PC-3 (cell line): Measurements from ENCODE around the gene PTPRD. TPM values are rescaled to one million over a fixed set of nuclear protein-coding genes. Genes with fewer than 3 reads are reported as not detected.

Experiments used
- ATAC-seq: fragments of 200-7000 bp; cut with Tn5 transposase; 2 replicates; pipeline ENCODE4 v1.9.1; 2020; ENCODE audit warnings: mild to moderate bottlenecking, moderate library complexity
- BruUV-seq: library from RNA; stranded (reverse); fragments of 400-500 nt; replicated peaks from 2 replicates; lab custom pipeline; 2021; lab: Mats Ljungman, UMichigan
- CTCF ChIA-PET: fragments of 300-600 bp; sonication (Branson Sonifier 250); formaldehyde crosslinking; loops from one replicate; lab custom pipeline; 2022; ENCODE audit warnings: antibody characterized with exemption; lab: Charles Lee
- POLR2A ChIA-PET: fragments of 300-600 bp; sonication (Branson Sonifier 250); formaldehyde crosslinking; loops from one replicate; lab custom pipeline; 2022; ENCODE audit warnings: antibody characterized with exemption; ENCODE audit not compliant: unreplicated experiment; lab: Charles Lee
- DNase-seq: peaks from one replicate; pipeline ENCODE4 v3.0.0-alpha.2; 2015
- H2AFZ ChIP-seq: fragments of 300-600 bp; sonication (generic); 2 replicates; pipeline ENCODE4 v1.6.0; 2016; ENCODE audit warnings: antibody characterized with exemption, low read length
- H3F3A ChIP-seq: fragments of 300-600 bp; sonication (generic); one replicate; pipeline ENCODE4 v1.6.0; 2017; ENCODE audit warnings: antibody characterized with exemption, low read length, control low read depth, mild to moderate bottlenecking; ENCODE audit not compliant: unreplicated experiment
- H3K27ac ChIP-seq: fragments of 300-600 bp; sonication (generic); 2 replicates; pipeline ENCODE4 v1.5.1; 2016; ENCODE audit warnings: mild to moderate bottlenecking, low read length
- H3K27me3 ChIP-seq: fragments of 300-600 bp; sonication (generic); 2 replicates; pipeline ENCODE4 v1.6.1; 2016; ENCODE audit warnings: low read length, mixed read lengths
- H3K36me3 ChIP-seq: fragments of 300-600 bp; sonication (generic); 2 replicates; pipeline ENCODE4 v1.6.1; 2016; ENCODE audit warnings: low read depth, mixed run types, low read length, mixed read lengths
- H3K4me1 ChIP-seq: fragments of 300-600 bp; sonication (generic); 2 replicates; pipeline ENCODE4 v1.5.1; 2016; ENCODE audit warnings: low read length; ENCODE audit not compliant: insufficient read depth
- H3K4me2 ChIP-seq: fragments of 300-600 bp; sonication (generic); 2 replicates; pipeline ENCODE4 v1.6.0; 2016; ENCODE audit warnings: low read length
- H3K4me3 ChIP-seq: fragments of 300-600 bp; sonication (generic); 2 replicates; pipeline ENCODE4 v1.5.1; 2016; ENCODE audit warnings: mild to moderate bottlenecking, low read length, mixed read lengths
- H3K79me2 ChIP-seq: fragments of 300-600 bp; sonication (generic); 2 replicates; pipeline ENCODE4 v1.6.1; 2017; ENCODE audit warnings: low read length, mixed read lengths
- H3K9ac ChIP-seq: fragments of 300-600 bp; sonication (generic); 2 replicates; pipeline ENCODE4 v1.6.0; 2016; ENCODE audit warnings: mild to moderate bottlenecking, low read length
- H3K9me2 ChIP-seq: fragments of 300-600 bp; sonication (generic); replicated peaks from 2 replicates; pipeline ENCODE4 v1.6.1; 2016; ENCODE audit warnings: mixed run types, low read length, mixed read lengths
- H3K9me3 ChIP-seq: fragments of 300-600 bp; sonication (generic); 2 replicates; pipeline ENCODE4 v1.6.1; 2016; ENCODE audit warnings: low read length, mixed read lengths
- H4K20me1 ChIP-seq: fragments of 300-600 bp; sonication (generic); 2 replicates; pipeline ENCODE4 v1.6.1; 2016; ENCODE audit warnings: low read length, mixed read lengths
- EZH2 ChIP-seq: fragments of 300-600 bp; sonication (generic); IDR thresholded peaks from one replicate; pipeline ENCODE4 v1.6.1; 2017; ENCODE audit warnings: antibody characterized with exemption, mild to moderate bottlenecking, low read length; ENCODE audit not compliant: unreplicated experiment
- EZH2phosphoT487 ChIP-seq: fragments of 300-600 bp; sonication (generic); IDR thresholded peaks from 2 replicates; pipeline ENCODE4 v1.6.1; 2018; ENCODE audit warnings: mild to moderate bottlenecking, antibody characterized with exemption, low read length, borderline replicate concordance
- intact Hi-C: fragments of 100-400 bp; cut with micrococcal nuclease; formaldehyde crosslinking; loops from 2 replicates; pipeline ENCODE4 v1.9.0; 2023
- total RNA-seq: library from RNA; depleted of rRNA; stranded (reverse); fragments of >200 nt; gene quantifications from 2 replicates; pipeline ENCODE4 v1.2.3, GENCODE V29; 2014
- TF ChIP-seq, protein P1 (sequence below): fragments of 300-600 bp; sonication (generic); conservative IDR thresholded peaks from 2 replicates; pipeline ENCODE4 v1.5.1; 2017; ENCODE audit warnings: antibody characterized with exemption, low read depth, mild to moderate bottlenecking, low read length

The PTPRD gene
- total RNA-seq, 1 experiment from 2014 or later: not detected

DNA sequence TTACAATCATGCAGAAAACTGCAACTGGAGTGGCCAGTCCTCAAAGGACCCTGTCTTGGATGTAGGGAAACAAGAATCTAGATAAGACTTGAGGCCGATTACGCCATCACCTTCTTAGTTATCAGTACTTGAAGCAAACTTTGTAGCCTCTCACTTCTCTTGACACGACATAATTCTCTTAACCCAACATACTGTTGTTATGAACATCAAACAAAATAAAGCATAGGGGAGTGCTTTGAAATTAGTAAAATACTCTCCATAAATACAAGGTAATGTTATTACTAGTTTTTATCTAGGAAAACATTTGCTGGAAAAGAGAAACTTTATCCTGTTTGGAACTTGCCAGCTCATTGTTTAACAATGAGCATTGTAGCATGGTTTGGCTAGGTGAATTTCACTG is 2238.3 kb downstream of the PTPRD start:
- DNase-seq (no peak), ATAC-seq (no peak)
- POLR2A ChIA-PET: no interaction called here
- H4K20me1 ChIP-seq: no peaks in the 10 kb centered on the region
- no peaks in the 10 kb centered on the region for H3F3A ChIP-seq
- H3K27ac ChIP-seq: no peak overlapping the region
- H3K9me3 ChIP-seq: 0 out of 2 replicates have a peak, but pooled peaks cover 3% of the 10 kb centered on the region
- no peaks in the 10 kb centered on the region for H3K27me3 ChIP-seq
- intact Hi-C loops: no loop called here
- no peak overlapping the region for H3K4me3 ChIP-seq
- H3K9me2 ChIP-seq: no peaks in the 10 kb centered on the region
- H3K4me1 ChIP-seq: no peaks in the 10 kb centered on the region
- no TSS peak for BruUV-seq
- CTCF ChIA-PET: no interaction called here
- no peak overlapping the region for H3K9ac ChIP-seq
- H3K79me2 ChIP-seq: no peaks in the 10 kb centered on the region
- H3K36me3 ChIP-seq: no peaks in the 10 kb centered on the region
- no peak overlapping the region for H3K4me2 ChIP-seq
- TF ChIP-seq EZH2 (no peak), EZH2phosphoT487 (no peak)
- TF ChIP-seq, protein P1, sequence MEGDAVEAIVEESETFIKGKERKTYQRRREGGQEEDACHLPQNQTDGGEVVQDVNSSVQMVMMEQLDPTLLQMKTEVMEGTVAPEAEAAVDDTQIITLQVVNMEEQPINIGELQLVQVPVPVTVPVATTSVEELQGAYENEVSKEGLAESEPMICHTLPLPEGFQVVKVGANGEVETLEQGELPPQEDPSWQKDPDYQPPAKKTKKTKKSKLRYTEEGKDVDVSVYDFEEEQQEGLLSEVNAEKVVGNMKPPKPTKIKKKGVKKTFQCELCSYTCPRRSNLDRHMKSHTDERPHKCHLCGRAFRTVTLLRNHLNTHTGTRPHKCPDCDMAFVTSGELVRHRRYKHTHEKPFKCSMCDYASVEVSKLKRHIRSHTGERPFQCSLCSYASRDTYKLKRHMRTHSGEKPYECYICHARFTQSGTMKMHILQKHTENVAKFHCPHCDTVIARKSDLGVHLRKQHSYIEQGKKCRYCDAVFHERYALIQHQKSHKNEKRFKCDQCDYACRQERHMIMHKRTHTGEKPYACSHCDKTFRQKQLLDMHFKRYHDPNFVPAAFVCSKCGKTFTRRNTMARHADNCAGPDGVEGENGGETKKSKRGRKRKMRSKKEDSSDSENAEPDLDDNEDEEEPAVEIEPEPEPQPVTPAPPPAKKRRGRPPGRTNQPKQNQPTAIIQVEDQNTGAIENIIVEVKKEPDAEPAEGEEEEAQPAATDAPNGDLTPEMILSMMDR: no peak
- H2AFZ ChIP-seq: no peak overlapping the region

DNA sequence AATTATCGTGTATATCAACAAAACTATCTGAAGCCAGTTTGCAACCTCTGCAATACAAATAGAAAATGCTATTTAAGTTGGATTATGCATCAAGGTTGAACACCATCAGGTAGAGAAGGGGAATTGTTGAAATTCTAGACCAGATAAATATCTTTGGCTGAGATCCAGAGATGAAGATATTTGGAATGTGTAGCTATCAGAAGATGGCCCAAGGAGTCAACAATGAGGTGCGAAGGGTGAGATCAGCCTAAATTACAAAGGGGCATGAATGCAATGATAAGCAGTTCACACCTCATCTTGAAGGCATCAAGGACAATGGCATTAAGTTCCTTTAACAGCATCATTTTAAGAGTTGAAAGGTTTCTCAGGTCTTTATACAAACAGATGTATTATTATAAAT is 2241.1 kb downstream of the PTPRD start:
- no peak for TF ChIP-seq EZH2
- TF ChIP-seq, protein P1: no peak
- no peak for TF ChIP-seq EZH2phosphoT487
- ATAC-seq (no peak), DNase-seq (no peak)
- CTCF ChIA-PET: no interaction called here
- no peak overlapping the region for H3K9ac ChIP-seq
- no peaks in the 10 kb centered on the region for H3F3A ChIP-seq
- no peaks in the 10 kb centered on the region for H3K79me2 ChIP-seq
- POLR2A ChIA-PET: no interaction called here
- no peaks in the 10 kb centered on the region for H3K4me1 ChIP-seq
- intact Hi-C loops: no loop called here
- no peak overlapping the region for H3K4me3 ChIP-seq
- H2AFZ ChIP-seq: no peak overlapping the region
- no TSS peak for BruUV-seq
- H3K9me2 ChIP-seq: no peaks in the 10 kb centered on the region
- H3K9me3 ChIP-seq: no peaks in the 10 kb centered on the region; the same call in 1 of the 2 replicates
- no peaks in the 10 kb centered on the region for H3K36me3 ChIP-seq
- H3K4me2 ChIP-seq: no peak overlapping the region
- no peaks in the 10 kb centered on the region for H3K27me3 ChIP-seq
- H4K20me1 ChIP-seq: no peaks in the 10 kb centered on the region
- no peak overlapping the region for H3K27ac ChIP-seq

DNA sequence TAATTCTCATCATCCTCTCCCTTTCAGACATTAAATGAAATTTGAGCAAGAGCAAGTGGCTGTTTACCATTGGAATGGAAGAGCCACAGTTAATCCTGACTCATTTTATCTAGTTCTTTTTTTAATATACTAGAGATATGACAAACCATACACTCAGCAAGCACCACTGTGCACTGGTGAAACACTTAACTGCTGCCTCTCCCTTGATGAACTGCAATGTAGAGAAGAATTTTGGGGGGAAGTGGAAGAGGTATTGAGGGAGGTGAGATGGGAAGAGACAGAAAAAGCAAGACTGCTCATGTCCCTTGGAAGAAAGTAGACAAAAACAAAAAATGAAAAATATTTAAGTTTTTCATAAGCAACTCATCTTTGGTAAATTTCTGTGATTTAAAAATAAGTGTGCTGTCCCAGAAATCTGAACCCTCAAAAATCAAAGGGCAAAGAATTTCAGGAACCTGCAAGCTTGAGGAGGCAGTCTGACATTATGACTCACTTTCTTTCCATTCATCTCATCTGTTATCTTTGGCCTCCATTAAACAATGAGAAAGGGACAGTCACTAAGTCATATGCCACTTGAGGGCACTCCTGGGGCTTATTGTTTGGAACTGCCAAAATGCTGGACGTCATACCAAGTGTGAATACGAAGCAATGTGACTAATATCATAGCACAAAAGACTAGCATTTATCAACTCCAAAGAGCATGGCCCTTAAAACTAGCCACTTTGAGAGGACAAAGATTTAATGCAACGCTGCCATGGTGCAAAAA is 2246.5 kb downstream of the PTPRD start:
- no peak for ATAC-seq
- intact Hi-C loops: no loop called here
- BruUV-seq: no TSS peak
- Histone ChIP-seq H3K9me3 (no peaks in the 10 kb centered on the region; the same call in 1 of the 2 replicates), H4K20me1 (no peaks in the 10 kb centered on the region), H3K27me3 (no peaks in the 10 kb centered on the region), H3K36me3 (no peaks in the 10 kb centered on the region), H2AFZ (no peak overlapping the region), H3K79me2 (no peaks in the 10 kb centered on the region), H3K9ac (no peak overlapping the region), H3F3A (no peaks in the 10 kb centered on the region), H3K4me2 (no peak overlapping the region), H3K4me3 (no peak overlapping the region), H3K9me2 (no peaks in the 10 kb centered on the region), H3K4me1 (no peaks in the 10 kb centered on the region), H3K27ac (no peak overlapping the region)
- DNase-seq: peak; percentile 1
- POLR2A ChIA-PET: no interaction called here
- CTCF ChIA-PET: no interaction called here
- no peak for TF ChIP-seq EZH2
- no peak for TF ChIP-seq EZH2phosphoT487
